ENCODE data around the gene INPP5K.

INPP5K gene

GRCh38 chr17:1471911-1472821 lies 44.2 kb downstream of the INPP5K start:
- TF ChIP-seq, protein P1, sequence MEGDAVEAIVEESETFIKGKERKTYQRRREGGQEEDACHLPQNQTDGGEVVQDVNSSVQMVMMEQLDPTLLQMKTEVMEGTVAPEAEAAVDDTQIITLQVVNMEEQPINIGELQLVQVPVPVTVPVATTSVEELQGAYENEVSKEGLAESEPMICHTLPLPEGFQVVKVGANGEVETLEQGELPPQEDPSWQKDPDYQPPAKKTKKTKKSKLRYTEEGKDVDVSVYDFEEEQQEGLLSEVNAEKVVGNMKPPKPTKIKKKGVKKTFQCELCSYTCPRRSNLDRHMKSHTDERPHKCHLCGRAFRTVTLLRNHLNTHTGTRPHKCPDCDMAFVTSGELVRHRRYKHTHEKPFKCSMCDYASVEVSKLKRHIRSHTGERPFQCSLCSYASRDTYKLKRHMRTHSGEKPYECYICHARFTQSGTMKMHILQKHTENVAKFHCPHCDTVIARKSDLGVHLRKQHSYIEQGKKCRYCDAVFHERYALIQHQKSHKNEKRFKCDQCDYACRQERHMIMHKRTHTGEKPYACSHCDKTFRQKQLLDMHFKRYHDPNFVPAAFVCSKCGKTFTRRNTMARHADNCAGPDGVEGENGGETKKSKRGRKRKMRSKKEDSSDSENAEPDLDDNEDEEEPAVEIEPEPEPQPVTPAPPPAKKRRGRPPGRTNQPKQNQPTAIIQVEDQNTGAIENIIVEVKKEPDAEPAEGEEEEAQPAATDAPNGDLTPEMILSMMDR (IDR thresholded peaks at IDR 0.05; ENCODE audit: insufficient read depth, low read length, missing control alignments) = no peak
- DNase-seq (ENCODE audit: low read depth, low spot score) = no peak
- ChIA-PET CTCF (interaction anchor here (1.0 kb wide), 1 partner anchor 43 kb away, joined by 5 read pairs; no protein-coding TSS in a partner anchor), POLR2A (no interaction called here)
- no peak overlapping the region for H3K4me3 ChIP-seq (ENCODE audit: low read depth, low read length)

DNA sequence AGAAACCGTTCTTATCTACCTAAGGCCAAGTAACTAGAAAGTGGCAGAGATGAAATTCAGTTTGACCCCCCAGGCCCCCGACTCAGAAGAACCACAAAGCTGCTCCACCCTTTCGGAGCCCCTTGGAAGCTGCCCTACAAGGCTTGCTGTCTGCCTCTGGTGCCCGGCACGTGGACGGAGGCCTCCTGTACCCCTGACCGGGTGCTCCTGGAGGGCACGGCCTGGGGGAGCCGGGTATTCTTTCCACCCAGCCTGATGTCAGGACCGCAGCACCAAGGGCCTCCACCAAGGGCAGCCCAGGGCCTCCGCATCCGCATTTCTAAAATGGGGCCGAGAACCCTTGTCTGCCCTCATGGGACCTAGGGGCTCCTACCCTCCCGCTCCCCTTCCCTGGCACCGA lies 44.9 kb downstream of the INPP5K start:
- TF ChIP-seq, protein P1 (IDR thresholded peaks at IDR 0.05; ENCODE audit: insufficient read depth, low read length, missing control alignments) = no peak
- no peak for DNase-seq (ENCODE audit: low read depth, low spot score)
- H3K4me3 ChIP-seq (ENCODE audit: low read depth, low read length) = no peak overlapping the region
- ChIA-PET CTCF (interaction anchor here (1.4 kb wide), 1 partner anchor 44 kb away, joined by 3 read pairs; no protein-coding TSS in a partner anchor), POLR2A (no interaction called here)

- no peak overlapping the region for H3K4me3 ChIP-seq (ENCODE audit: low read depth, low read length)
- TF ChIP-seq, protein P1 (IDR thresholded peaks at IDR 0.05; ENCODE audit: insufficient read depth, low read length, missing control alignments) = no peak
- CTCF ChIA-PET = interaction anchor here (0.6 to 1.4 kb wide), 2 partner anchors 44 to 415 kb away, joined by 3 read pairs; no protein-coding TSS in a partner anchor
- POLR2A ChIA-PET = no interaction called here
- DNase-seq (ENCODE audit: low read depth, low spot score) = no peak
Observed at GRCh38 chr17:1470755-1471462, 45.5 kb downstream of the INPP5K start.

DNA sequence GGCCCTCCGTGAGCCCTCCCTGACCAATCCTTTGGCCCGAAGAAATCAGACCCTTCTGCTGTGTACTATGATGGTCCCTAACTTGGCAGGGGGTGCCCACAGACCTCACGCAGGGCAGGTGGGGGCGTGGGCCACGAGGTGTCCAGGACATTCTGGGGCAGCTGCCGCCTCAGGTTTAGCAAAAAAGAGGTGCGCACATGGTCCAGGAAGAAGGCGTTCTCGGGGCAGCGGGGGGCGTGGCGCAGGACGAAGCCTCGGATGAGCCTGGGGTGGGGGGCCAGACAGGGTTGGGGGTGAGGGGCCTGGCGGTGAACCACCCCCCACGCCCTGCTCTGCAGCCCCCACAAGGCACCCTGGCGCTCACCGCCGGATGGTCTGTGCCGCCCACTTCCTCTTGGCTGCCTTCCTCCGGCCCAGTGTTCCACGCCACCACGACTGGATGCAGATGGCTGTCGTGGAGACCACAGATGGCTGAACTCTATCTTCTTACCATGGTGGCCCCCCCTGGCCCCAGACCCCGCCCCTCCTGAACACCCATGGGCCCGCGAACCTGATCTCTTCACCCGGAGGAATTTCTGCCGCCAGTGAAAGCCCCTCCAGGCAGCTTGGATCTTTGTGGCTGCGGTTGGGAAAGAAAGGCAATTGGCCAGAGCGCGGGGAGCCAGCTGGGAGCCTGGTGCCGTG lies 46.2 kb downstream of the INPP5K start:
- POLR2A ChIA-PET = no interaction called here
- no peak overlapping the region for H3K4me3 ChIP-seq (ENCODE audit: low read depth, low read length)
- no peak for DNase-seq (ENCODE audit: low read depth, low spot score)
- TF ChIP-seq, protein P1 (IDR thresholded peaks at IDR 0.05; ENCODE audit: insufficient read depth, low read length, missing control alignments) = no peak
- CTCF ChIA-PET = interaction anchor here (0.6 to 1.4 kb wide), 2 partner anchors 45 to 415 kb away, joined by 3 read pairs; no protein-coding TSS in a partner anchor

- no peak for DNase-seq (ENCODE audit: low read depth, low spot score)
- ChIA-PET CTCF (no interaction called here), POLR2A (no interaction called here)
- no peak overlapping the region for H3K4me3 ChIP-seq (ENCODE audit: low read depth, low read length)
- TF ChIP-seq, protein P1 (IDR thresholded peaks at IDR 0.05; ENCODE audit: insufficient read depth, low read length, missing control alignments) = no peak
Observed at GRCh38 chr17:1469231-1469852, 47.1 kb downstream of the INPP5K start.
